PC-9 (cell line): Measurements from ENCODE around the gene TMEM176B. TPM values are rescaled to one million over a fixed set of nuclear protein-coding genes. Genes with fewer than 3 reads are reported as not detected.

Source experiments
- BruUV-seq: library from RNA; stranded (reverse); fragments of 400-500 nt; replicated peaks from 2 replicates; lab custom pipeline; 2021; lab: Mats Ljungman, UMichigan
- CTCF ChIA-PET: fragments of 300-600 bp; sonication (Branson Sonifier 250); formaldehyde crosslinking; loops from one replicate; lab custom pipeline; 2022; ENCODE audit warnings: antibody characterized with exemption; lab: Charles Lee
- POLR2A ChIA-PET: fragments of 300-600 bp; sonication (Branson Sonifier 250); formaldehyde crosslinking; loops from one replicate; lab custom pipeline; 2022; ENCODE audit warnings: antibody characterized with exemption; ENCODE audit not compliant: unreplicated experiment; lab: Charles Lee
- DNase-seq, 2 experiments: peaks; one replicate each; pipeline versions ENCODE4 v3.0.0 to v3.0.0-alpha.2; 2015 to 2022; ENCODE audit warnings: mixed read lengths in 1 of 2
- H2AFZ ChIP-seq: fragments of 200-600 bp; sonication (generic); 2 replicates; pipeline ENCODE4 v1.8.1; 2017; ENCODE audit warnings: antibody characterized with exemption
- H3F3A ChIP-seq: fragments of 200-600 bp; sonication (generic); 2 replicates; pipeline ENCODE4 v1.8.1; 2017; ENCODE audit warnings: antibody characterized with exemption, mild to moderate bottlenecking, low read depth; ENCODE audit not compliant: insufficient read depth
- H3K27ac ChIP-seq: fragments of 200-600 bp; sonication (generic); 2 replicates; pipeline ENCODE4 v1.6.1; 2016; ENCODE audit warnings: mixed run types
- H3K27me3 ChIP-seq: fragments of 200-600 bp; sonication (generic); 2 replicates; pipeline ENCODE4 v1.6.1; 2016; ENCODE audit warnings: low read depth, mixed run types; ENCODE audit not compliant: insufficient read depth
- H3K36me3 ChIP-seq: fragments of 200-600 bp; sonication (generic); 2 replicates; pipeline ENCODE4 v1.6.1; 2016; ENCODE audit warnings: low read depth, mixed run types
- H3K4me1 ChIP-seq: fragments of 200-600 bp; sonication (generic); replicated peaks from 2 replicates; pipeline ENCODE4 v1.6.1; 2016; ENCODE audit warnings: mixed run types; ENCODE audit not compliant: insufficient read depth
- H3K4me2 ChIP-seq: fragments of 200-600 bp; sonication (generic); 2 replicates; pipeline ENCODE4 v1.6.1; 2017; ENCODE audit warnings: mixed run types
- H3K4me3 ChIP-seq: fragments of 200-600 bp; sonication (generic); 2 replicates; pipeline ENCODE4 v1.6.1; 2016; ENCODE audit warnings: mixed run types
- H3K79me2 ChIP-seq: fragments of 200-600 bp; sonication (generic); 2 replicates; pipeline ENCODE4 v1.6.1; 2017; ENCODE audit warnings: low read depth, mixed run types
- H3K9me2 ChIP-seq: fragments of 200-600 bp; sonication (generic); 2 replicates; pipeline ENCODE4 v1.8.1; 2017; ENCODE audit warnings: mild to moderate bottlenecking; ENCODE audit not compliant: insufficient read depth
- H3K9me3 ChIP-seq: fragments of 200-600 bp; sonication (generic); 2 replicates; pipeline ENCODE4 v1.8.1; 2016; ENCODE audit warnings: low read depth; ENCODE audit not compliant: insufficient read depth
- H4K20me1 ChIP-seq: fragments of 200-600 bp; sonication (generic); 2 replicates; pipeline ENCODE4 v1.8.1; 2017; ENCODE audit not compliant: insufficient read depth
- EZH2 ChIP-seq: fragments of 200-600 bp; sonication (generic); IDR thresholded peaks from 2 replicates; pipeline ENCODE4 v1.8.0; 2017; ENCODE audit warnings: antibody characterized with exemption, low read depth
- intact Hi-C: fragments of 100-400 bp; cut with micrococcal nuclease; formaldehyde crosslinking; loops from one replicate; pipeline ENCODE4 v1.10.0; 2022; ENCODE audit not compliant: unreplicated experiment
- total RNA-seq: library from RNA; stranded (reverse); gene quantifications from 2 replicates; pipeline ENCODE4 v1.2.3, GENCODE V29; 2021
- TF ChIP-seq, protein P1 (sequence below): fragments of 200-600 bp; sonication (generic); conservative IDR thresholded peaks from 2 replicates; pipeline ENCODE4 v1.6.1; 2017; ENCODE audit warnings: mixed run types, antibody characterized with exemption, mild to moderate bottlenecking, moderate library complexity

The TMEM176B gene
- total RNA-seq, 1 experiment from 2014 or later = 1.9 TPM

- no TSS peak for BruUV-seq
- H3K79me2 ChIP-seq = no peaks in the 10 kb centered on the region
- TF ChIP-seq EZH2 = no peak
- TF ChIP-seq, protein P1, sequence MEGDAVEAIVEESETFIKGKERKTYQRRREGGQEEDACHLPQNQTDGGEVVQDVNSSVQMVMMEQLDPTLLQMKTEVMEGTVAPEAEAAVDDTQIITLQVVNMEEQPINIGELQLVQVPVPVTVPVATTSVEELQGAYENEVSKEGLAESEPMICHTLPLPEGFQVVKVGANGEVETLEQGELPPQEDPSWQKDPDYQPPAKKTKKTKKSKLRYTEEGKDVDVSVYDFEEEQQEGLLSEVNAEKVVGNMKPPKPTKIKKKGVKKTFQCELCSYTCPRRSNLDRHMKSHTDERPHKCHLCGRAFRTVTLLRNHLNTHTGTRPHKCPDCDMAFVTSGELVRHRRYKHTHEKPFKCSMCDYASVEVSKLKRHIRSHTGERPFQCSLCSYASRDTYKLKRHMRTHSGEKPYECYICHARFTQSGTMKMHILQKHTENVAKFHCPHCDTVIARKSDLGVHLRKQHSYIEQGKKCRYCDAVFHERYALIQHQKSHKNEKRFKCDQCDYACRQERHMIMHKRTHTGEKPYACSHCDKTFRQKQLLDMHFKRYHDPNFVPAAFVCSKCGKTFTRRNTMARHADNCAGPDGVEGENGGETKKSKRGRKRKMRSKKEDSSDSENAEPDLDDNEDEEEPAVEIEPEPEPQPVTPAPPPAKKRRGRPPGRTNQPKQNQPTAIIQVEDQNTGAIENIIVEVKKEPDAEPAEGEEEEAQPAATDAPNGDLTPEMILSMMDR = peak; percentile 34; the same call in 1 of the 2 replicates
- no peak overlapping the region for H2AFZ ChIP-seq
- no peak overlapping the region for H3K4me2 ChIP-seq
- intact Hi-C loops = loop anchor here (5.0 kb wide), 1 partner anchor 310 kb away; no protein-coding TSS in a partner anchor
- H4K20me1 ChIP-seq = no peaks in the 10 kb centered on the region
- POLR2A ChIA-PET = no interaction called here
- H3K27ac ChIP-seq = no peak overlapping the region
- no peaks in the 10 kb centered on the region; the same call in 1 of the 2 replicates for H3K27me3 ChIP-seq
- no peak for DNase-seq
- no peaks in the 10 kb centered on the region for H3K9me2 ChIP-seq
- H3K36me3 ChIP-seq = no peaks in the 10 kb centered on the region
- no peaks in the 10 kb centered on the region for H3K9me3 ChIP-seq
- no peaks in the 10 kb centered on the region for H3F3A ChIP-seq
- H3K4me3 ChIP-seq = no peak overlapping the region
- CTCF ChIA-PET = no interaction called here
- no peaks in the 10 kb centered on the region for H3K4me1 ChIP-seq
Measured at GRCh38 chr7:150756858-150757257, 43.3 kb downstream of the TMEM176B start.

- Histone ChIP-seq H3K4me3 (no peak overlapping the region), H2AFZ (no peak overlapping the region), H3K79me2 (no peaks in the 10 kb centered on the region), H3K27me3 (no peaks in the 10 kb centered on the region; the same call in 1 of the 2 replicates), H3K9me2 (no peaks in the 10 kb centered on the region), H3K36me3 (no peaks in the 10 kb centered on the region), H3F3A (no peaks in the 10 kb centered on the region), H3K9me3 (no peaks in the 10 kb centered on the region), H3K27ac (no peak overlapping the region), H4K20me1 (no peaks in the 10 kb centered on the region), H3K4me2 (no peak overlapping the region), H3K4me1 (no peaks in the 10 kb centered on the region)
- CTCF ChIA-PET = interaction anchor here (0.7 kb wide), 1 partner anchor 343 kb away, joined by 4 read pairs; no protein-coding TSS in a partner anchor
- intact Hi-C loops = loop anchor here (5.0 kb wide), 1 partner anchor 309 kb away; no protein-coding TSS in a partner anchor
- no peak for DNase-seq
- BruUV-seq = no TSS peak
- POLR2A ChIA-PET = no interaction called here
- TF ChIP-seq, protein P1 = no peak
- no peak for TF ChIP-seq EZH2
Measured at GRCh38 chr7:150756166-150756565, 44.0 kb downstream of the TMEM176B start.

GRCh38 chr7:150755473-150756099 lies 44.6 kb downstream of the TMEM176B start:
- H3F3A ChIP-seq = no peaks in the 10 kb centered on the region
- H3K4me3 ChIP-seq = no peak overlapping the region
- no TSS peak for BruUV-seq
- no peaks in the 10 kb centered on the region; the same call in 1 of the 2 replicates for H3K27me3 ChIP-seq
- H4K20me1 ChIP-seq = no peaks in the 10 kb centered on the region
- no peaks in the 10 kb centered on the region for H3K36me3 ChIP-seq
- no peak for DNase-seq
- TF ChIP-seq EZH2 = no peak
- TF ChIP-seq, protein P1 = no peak
- H3K4me2 ChIP-seq = no peak overlapping the region
- intact Hi-C loops = loop anchor here (5.0 kb wide), 1 partner anchor 308 kb away; no protein-coding TSS in a partner anchor
- H2AFZ ChIP-seq = no peak overlapping the region
- H3K4me1 ChIP-seq = no peaks in the 10 kb centered on the region
- no peaks in the 10 kb centered on the region for H3K9me2 ChIP-seq
- no peaks in the 10 kb centered on the region for H3K9me3 ChIP-seq
- ChIA-PET CTCF (interaction anchor here (0.7 kb wide), 1 partner anchor 342 kb away, joined by 4 read pairs; no protein-coding TSS in a partner anchor), POLR2A (no interaction called here)
- H3K79me2 ChIP-seq = no peaks in the 10 kb centered on the region
- H3K27ac ChIP-seq = no peak overlapping the region
